SU-DHL-6 (cell line): ENCODE results near the gene HCN4.

Experiments
- H2AFZ ChIP-seq: fragments of 200-600 bp; sonication (generic); 2 replicates; pipeline ENCODE4 v1.6.1; 2014; ENCODE audit warnings: low read depth, mild to moderate bottlenecking, moderate library complexity, mixed read lengths, antibody characterized with exemption, low read length; ENCODE audit not compliant: severe bottlenecking
- H3F3A ChIP-seq: fragments of 200-600 bp; shearing (Covaris generic); 2 replicates; pipeline ENCODE4 v1.6.0; 2016; ENCODE audit warnings: antibody characterized with exemption, mild to moderate bottlenecking; ENCODE audit not compliant: insufficient read depth
- H3K27ac ChIP-seq: fragments of 200-600 bp; sonication (generic); 2 replicates; pipeline ENCODE4 v1.5.1; 2016; ENCODE audit warnings: low read depth, mild to moderate bottlenecking, low read length, moderate library complexity, mixed read lengths
- H3K27me3 ChIP-seq: fragments of 200-600 bp; sonication (generic), shearing (Covaris generic); 2 replicates; pipeline ENCODE4 v1.6.0; 2014; ENCODE audit warnings: mild to moderate bottlenecking, low read length
- H3K36me3 ChIP-seq: fragments of 200-600 bp; sonication (generic); 2 replicates; pipeline ENCODE4 v1.6.1; 2014; ENCODE audit warnings: mild to moderate bottlenecking, low read length, mixed read lengths
- H3K4me2 ChIP-seq: fragments of 300-600, 200-600 bp; shearing (Covaris generic), sonication (generic); 2 replicates; pipeline ENCODE4 v1.6.0; 2014; ENCODE audit warnings: low read length, low read depth, mild to moderate bottlenecking; ENCODE audit not compliant: poor library complexity, severe bottlenecking
- H3K4me3 ChIP-seq: fragments of 200-600 bp; sonication (generic); 2 replicates; pipeline ENCODE4 v1.5.1; 2014; ENCODE audit warnings: antibody characterized with exemption, low read length, mild to moderate bottlenecking, mixed read lengths; ENCODE audit not compliant: insufficient read depth, poor library complexity, severe bottlenecking
- H3K79me2 ChIP-seq: fragments of 200-600 bp; sonication (generic); 2 replicates; pipeline ENCODE4 v1.6.1; 2014; ENCODE audit warnings: mild to moderate bottlenecking, low read length, moderate library complexity; ENCODE audit not compliant: insufficient read depth
- H3K9ac ChIP-seq: fragments of 200-600 bp; sonication (generic); 2 replicates; pipeline ENCODE4 v1.7.0; 2014; ENCODE audit warnings: mild to moderate bottlenecking, low read length
- H3K9me2 ChIP-seq: fragments of 200-600 bp; sonication (generic); replicated peaks from 2 replicates; pipeline ENCODE4 v1.6.1; 2014; ENCODE audit warnings: low read length; ENCODE audit not compliant: insufficient read depth
- H3K9me3 ChIP-seq: fragments of 200-600 bp; sonication (generic); 2 replicates; pipeline ENCODE4 v1.6.1; 2014; ENCODE audit warnings: low read length, mixed read lengths; ENCODE audit not compliant: insufficient read depth
- H4K20me1 ChIP-seq: fragments of 200-600 bp; sonication (generic); 2 replicates; pipeline ENCODE4 v1.6.1; 2014; ENCODE audit warnings: low read depth, mild to moderate bottlenecking, antibody characterized with exemption, low read length, moderate library complexity, mixed read lengths
- EZH2phosphoT487 ChIP-seq: fragments of 200-600 bp; sonication (generic), shearing (Covaris generic); conservative IDR thresholded peaks from 2 replicates; pipeline ENCODE4 v1.6.1; 2018; ENCODE audit warnings: mild to moderate bottlenecking, antibody characterized with exemption, low read length, moderate library complexity, mixed read lengths
- TF ChIP-seq, protein P1 (sequence below): fragments of 200-600 bp; sonication (generic); IDR thresholded peaks from one replicate; pipeline ENCODE4 v1.5.1; 2017; ENCODE audit warnings: antibody characterized with exemption, mild to moderate bottlenecking, low read length, moderate library complexity; ENCODE audit not compliant: insufficient read depth, poor library complexity, severe bottlenecking

HCN4 gene

DNA sequence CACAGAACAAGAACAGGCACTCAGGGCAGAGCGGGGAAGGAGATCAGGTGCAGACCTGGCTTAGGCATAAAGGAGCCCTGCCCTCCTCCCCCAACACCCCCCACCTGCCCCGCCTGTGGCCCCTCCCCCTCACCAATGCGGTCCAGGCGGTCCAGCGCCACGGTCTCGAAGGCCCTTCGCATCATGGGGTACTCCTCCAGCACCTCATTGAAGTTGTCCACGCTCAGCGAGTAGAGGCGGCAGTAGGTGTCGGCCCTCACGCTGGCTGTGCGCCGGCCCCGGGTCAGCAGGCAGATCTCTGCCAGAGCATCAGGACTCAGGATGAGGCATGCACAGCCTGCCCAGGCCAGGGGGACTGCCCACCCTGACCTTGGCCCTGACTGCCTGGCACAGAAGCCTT lies 44.8 kb downstream of the HCN4 start:
- Histone ChIP-seq H3K4me2 (no peak overlapping the region), H3K9ac (no peak overlapping the region), H4K20me1 (no peaks in the 10 kb centered on the region), H3K36me3 (no peaks in the 10 kb centered on the region), H3K4me3 (no peak overlapping the region), H3K27ac (no peak overlapping the region), H3K9me2 (no peaks in the 10 kb centered on the region), H3K79me2 (no peaks in the 10 kb centered on the region), H3F3A (no peaks in the 10 kb centered on the region), H3K9me3 (no peaks in the 10 kb centered on the region), H2AFZ (no peak overlapping the region), H3K27me3 (no peaks in the 10 kb centered on the region)
- no peak for TF ChIP-seq EZH2phosphoT487

DNA sequence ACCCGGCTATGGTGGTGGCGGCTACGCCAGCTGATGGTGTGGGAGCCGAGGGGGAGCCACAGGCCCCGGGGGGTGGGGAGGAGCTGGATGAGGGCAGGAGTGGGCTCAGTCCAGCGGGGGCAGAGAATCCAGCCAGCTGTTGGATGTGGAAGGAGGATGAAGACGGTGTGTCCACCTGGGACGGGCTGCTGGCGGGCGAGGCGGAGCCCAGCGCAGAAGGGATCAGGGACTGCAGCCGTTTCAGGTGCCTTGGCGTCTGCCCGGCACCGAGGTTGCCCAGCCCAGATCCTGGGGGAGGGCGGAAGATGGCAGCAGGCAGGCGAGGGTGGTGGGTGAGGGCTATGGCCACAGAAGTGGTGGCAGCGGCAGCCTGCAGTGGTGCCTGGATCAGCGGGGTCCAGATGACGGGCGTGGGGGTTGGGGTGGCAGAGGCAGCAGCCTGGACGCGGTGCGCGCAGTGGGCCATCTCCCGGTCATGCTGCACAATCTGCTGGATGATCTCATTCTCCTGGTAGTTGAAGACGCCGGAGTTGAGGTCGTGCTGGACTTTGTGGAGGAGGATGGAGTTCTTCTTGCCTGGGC lies 45.3 kb downstream of the HCN4 start:
- H3K9me2 ChIP-seq, result no peaks in the 10 kb centered on the region
- H4K20me1 ChIP-seq, result no peaks in the 10 kb centered on the region

DNA sequence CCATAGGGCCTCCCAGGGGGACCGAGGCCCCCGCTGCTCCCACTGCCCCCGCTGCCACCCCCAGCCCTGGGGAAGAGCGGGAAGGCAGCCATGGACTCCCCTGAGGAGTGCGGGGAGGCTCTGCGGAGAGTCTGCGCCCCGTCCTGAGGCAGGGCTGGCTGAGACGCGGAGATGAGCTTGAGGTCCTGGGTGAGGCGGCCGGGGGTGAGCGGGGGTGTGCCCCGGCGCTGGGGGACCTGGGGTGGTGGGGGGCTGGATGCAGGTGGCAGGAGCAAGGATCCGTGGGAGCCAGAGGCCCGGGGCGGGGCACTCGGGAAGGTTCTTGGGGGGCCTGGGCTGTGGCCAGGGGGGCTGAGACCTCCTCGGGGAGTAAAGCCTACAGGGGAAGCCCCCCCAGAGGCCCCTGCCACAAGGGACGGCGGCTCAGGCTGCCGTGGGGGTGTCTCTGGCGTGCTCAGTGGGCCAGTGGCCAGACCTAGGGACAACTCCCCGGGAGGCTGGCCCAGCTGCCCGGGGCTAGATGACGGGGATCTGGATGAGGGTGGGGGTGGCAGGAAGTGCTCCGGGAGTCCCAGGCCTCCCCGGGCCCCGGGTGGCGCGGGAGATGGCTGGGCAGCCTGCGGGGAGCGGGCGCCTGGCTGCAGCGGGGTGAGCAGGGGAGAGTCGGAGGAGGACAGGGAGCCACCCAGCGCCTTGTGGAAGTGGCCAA lies 45.9 kb downstream of the HCN4 start:
- TF ChIP-seq, protein P1, sequence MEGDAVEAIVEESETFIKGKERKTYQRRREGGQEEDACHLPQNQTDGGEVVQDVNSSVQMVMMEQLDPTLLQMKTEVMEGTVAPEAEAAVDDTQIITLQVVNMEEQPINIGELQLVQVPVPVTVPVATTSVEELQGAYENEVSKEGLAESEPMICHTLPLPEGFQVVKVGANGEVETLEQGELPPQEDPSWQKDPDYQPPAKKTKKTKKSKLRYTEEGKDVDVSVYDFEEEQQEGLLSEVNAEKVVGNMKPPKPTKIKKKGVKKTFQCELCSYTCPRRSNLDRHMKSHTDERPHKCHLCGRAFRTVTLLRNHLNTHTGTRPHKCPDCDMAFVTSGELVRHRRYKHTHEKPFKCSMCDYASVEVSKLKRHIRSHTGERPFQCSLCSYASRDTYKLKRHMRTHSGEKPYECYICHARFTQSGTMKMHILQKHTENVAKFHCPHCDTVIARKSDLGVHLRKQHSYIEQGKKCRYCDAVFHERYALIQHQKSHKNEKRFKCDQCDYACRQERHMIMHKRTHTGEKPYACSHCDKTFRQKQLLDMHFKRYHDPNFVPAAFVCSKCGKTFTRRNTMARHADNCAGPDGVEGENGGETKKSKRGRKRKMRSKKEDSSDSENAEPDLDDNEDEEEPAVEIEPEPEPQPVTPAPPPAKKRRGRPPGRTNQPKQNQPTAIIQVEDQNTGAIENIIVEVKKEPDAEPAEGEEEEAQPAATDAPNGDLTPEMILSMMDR, result no peak
- no peak for TF ChIP-seq EZH2phosphoT487
- no peak overlapping the region for H2AFZ ChIP-seq
- no peak overlapping the region for H3K27ac ChIP-seq
- H3K27me3 ChIP-seq, result no peaks in the 10 kb centered on the region
- H3F3A ChIP-seq, result no peaks in the 10 kb centered on the region
- no peaks in the 10 kb centered on the region for H3K9me3 ChIP-seq
- no peaks in the 10 kb centered on the region for H3K79me2 ChIP-seq
- H3K36me3 ChIP-seq, result no peaks in the 10 kb centered on the region
- no peak overlapping the region for H3K4me2 ChIP-seq
- H3K9ac ChIP-seq, result no peak overlapping the region
- no peaks in the 10 kb centered on the region for H4K20me1 ChIP-seq
- no peak overlapping the region for H3K4me3 ChIP-seq
- no peaks in the 10 kb centered on the region for H3K9me2 ChIP-seq

More for the DNA sequence above, 45.3 kb downstream of the HCN4 start:
- no peaks in the 10 kb centered on the region for H3K9me3 ChIP-seq
- no peaks in the 10 kb centered on the region for H3F3A ChIP-seq
- no peak overlapping the region for H3K27ac ChIP-seq
- no peaks in the 10 kb centered on the region for H3K79me2 ChIP-seq
- no peaks in the 10 kb centered on the region for H3K36me3 ChIP-seq
- H3K27me3 ChIP-seq, result no peaks in the 10 kb centered on the region
- H3K4me3 ChIP-seq, result no peak overlapping the region
- TF ChIP-seq, protein P1, result no peak
- no peak for TF ChIP-seq EZH2phosphoT487
- no peak overlapping the region for H3K4me2 ChIP-seq
- H2AFZ ChIP-seq, result no peak overlapping the region
- H3K9ac ChIP-seq, result no peak overlapping the region
